Measurements from ENCODE around the gene ALOX5AP. TPM values are rescaled to one million over a fixed set of nuclear protein-coding genes. Genes with fewer than 3 reads are reported as not detected.

ALOX5AP gene
- total and polyA plus RNA-seq, 4 donors = 3.5 to 6.7 (median 4.1) TPM

- H3K9ac ChIP-seq (ENCODE audit: low read depth in 1 of 2, low read length in 2 of 2) = no peak overlapping the region
- H3K4me1 ChIP-seq (ENCODE audit: control insufficient read depth in 4 of 4, insufficient read depth in 4 of 4, low read length in 3 of 4) = no peaks in the 10 kb centered on the region
- DNase-seq (ENCODE audit: low spot score) = no peak
- no peaks in the 10 kb centered on the region for H3K9me3 ChIP-seq (ENCODE audit: control insufficient read depth in 4 of 4, low read length in 3 of 4)
- H3K27ac ChIP-seq (ENCODE audit: low read depth in 1 of 2, low read length in 2 of 2) = no peak overlapping the region
- WGBS = 92% methylated on average over 2 of the region's 2 CpGs
- no peak overlapping the region for H3K4me3 ChIP-seq (ENCODE audit: low read depth in 1 of 3, low read length in 3 of 3)
- H3K27me3 ChIP-seq (ENCODE audit: control insufficient read depth in 4 of 4, insufficient read depth in 4 of 4, low read length in 3 of 4) = no peaks in the 10 kb centered on the region
- no peak for TF ChIP-seq GABPA (IDR thresholded peaks at IDR 0.05 in 1 of 2, conservative IDR thresholded peaks at IDR 0.05 in 1 of 2)
- TF ChIP-seq ATF3 (IDR thresholded peaks at IDR 0.05) = no peak
- no peak for TF ChIP-seq ZBTB33 (IDR thresholded peaks at IDR 0.05)
- TF ChIP-seq HNF4A (conservative IDR thresholded peaks at IDR 0.05) = no peak
- TF ChIP-seq MAX (IDR thresholded peaks at IDR 0.05) = no peak
- no peak for TF ChIP-seq REST (IDR thresholded peaks at IDR 0.05)
- no peak for TF ChIP-seq YY1 (IDR thresholded peaks at IDR 0.05)
- no peak for TF ChIP-seq EGR1 (IDR thresholded peaks at IDR 0.05; ENCODE audit: low read depth in 2 of 2)
- no peak for TF ChIP-seq SP1 (IDR thresholded peaks at IDR 0.05)
- no peak for TF ChIP-seq FOXA2 (IDR thresholded peaks at IDR 0.05)
- no peak for TF ChIP-seq HNF4G (IDR thresholded peaks at IDR 0.05)
- no peak for TF ChIP-seq TAF1 (conservative IDR thresholded peaks at IDR 0.05)
- H3K36me3 ChIP-seq (ENCODE audit: control insufficient read depth in 4 of 4, insufficient read depth in 3 of 4, low read depth in 1 of 4, low read length in 3 of 4) = no peaks in the 10 kb centered on the region
Measured at GRCh38 chr13:30739237-30739528, 3.8 kb downstream of the ALOX5AP start.

GRCh38 chr13:30739761-30740642, 4.7 kb downstream of the ALOX5AP start:
- no peaks in the 10 kb centered on the region for H3K36me3 ChIP-seq (ENCODE audit: control insufficient read depth in 4 of 4, insufficient read depth in 3 of 4, low read depth in 1 of 4, low read length in 3 of 4)
- no peaks in the 10 kb centered on the region for H3K9me3 ChIP-seq (ENCODE audit: control insufficient read depth in 4 of 4, low read length in 3 of 4)
- TF ChIP-seq ZBTB33 (IDR thresholded peaks at IDR 0.05) (no peak), JUND (IDR thresholded peaks at IDR 0.05) (peak in 1 of 2 donors; percentile 11), TAF1 (conservative IDR thresholded peaks at IDR 0.05) (no peak)
- peak overlapping the region in 1 of 2 donors; percentile 31 for H3K9ac ChIP-seq (ENCODE audit: low read depth in 1 of 2, low read length in 2 of 2)
- no peak overlapping the region for H3K4me3 ChIP-seq (ENCODE audit: low read depth in 1 of 3, low read length in 3 of 3)
- H3K4me1 ChIP-seq (ENCODE audit: control insufficient read depth in 4 of 4, insufficient read depth in 4 of 4, low read length in 3 of 4) = no peaks in the 10 kb centered on the region
- 71% methylated on average over 14 of the region's 14 CpGs for WGBS
- DNase-seq (ENCODE audit: low spot score) = no peak
- peak overlapping the region; percentile 8 to 43 for H3K27ac ChIP-seq (ENCODE audit: low read depth in 1 of 2, low read length in 2 of 2)
- H3K27me3 ChIP-seq (ENCODE audit: control insufficient read depth in 4 of 4, insufficient read depth in 4 of 4, low read length in 3 of 4) = no peaks in the 10 kb centered on the region

Measured in liver (tissue), 9 donors.